Astrocyte (in vitro differentiated cells and primary cell): ENCODE measurements around the gene RNF166. TPM values are rescaled to one million over a fixed set of nuclear protein-coding genes. Genes with fewer than 3 reads are reported as not detected.

Experiments
- DNase-seq: peaks from one replicate; pipeline ENCODE4 v3.0.0-alpha.2; 2010; ENCODE audit warnings: low read depth
- FAIRE-seq: peaks from 2 replicates; lab custom pipeline; 2011; peaks lifted over from hg19 to GRCh38; lab: Jason Lieb, UNC
- H2AFZ ChIP-seq: 2 replicates; pipeline ENCODE4 v1.6.0; 2012; ENCODE audit warnings: low read depth, low read length, inconsistent platforms
- H3K27ac ChIP-seq: 2 replicates; pipeline ENCODE4 v1.5.1; 2011; ENCODE audit warnings: low read depth, low read length, inconsistent platforms
- H3K27me3 ChIP-seq: 2 replicates; pipeline ENCODE4 v1.6.0; 2011; ENCODE audit warnings: low read length, inconsistent platforms; ENCODE audit not compliant: insufficient read depth
- H3K36me3 ChIP-seq: 2 replicates; pipeline ENCODE4 v1.5.1; 2011; ENCODE audit warnings: low read length, inconsistent platforms; ENCODE audit not compliant: insufficient read depth
- H3K4me1 ChIP-seq: 2 replicates; pipeline ENCODE4 v1.5.1; 2011; ENCODE audit warnings: low read length, inconsistent platforms; ENCODE audit not compliant: insufficient read depth
- H3K4me2 ChIP-seq: 2 replicates; pipeline ENCODE4 v1.6.0; 2012; ENCODE audit warnings: low read length, inconsistent platforms
- H3K4me3 ChIP-seq: 2 replicates; pipeline ENCODE4 v1.5.1; 2011; ENCODE audit warnings: low read depth, mild to moderate bottlenecking, low read length, inconsistent platforms; ENCODE audit not compliant: insufficient read depth
- H3K79me2 ChIP-seq: 2 replicates; pipeline ENCODE4 v1.6.0; 2012; ENCODE audit warnings: mild to moderate bottlenecking, low read length, inconsistent platforms; ENCODE audit not compliant: insufficient read depth
- H3K9ac ChIP-seq: 2 replicates; pipeline ENCODE4 v1.6.0; 2012; ENCODE audit warnings: mild to moderate bottlenecking, low read length, inconsistent platforms
- H3K9me3 ChIP-seq: 2 replicates; pipeline ENCODE4 v1.5.1; 2012; ENCODE audit warnings: low read depth, mild to moderate bottlenecking, low read length, inconsistent platforms; ENCODE audit not compliant: insufficient read depth
- H4K20me1 ChIP-seq: 2 replicates; pipeline ENCODE4 v1.6.0; 2012; ENCODE audit warnings: low read length, inconsistent platforms; ENCODE audit not compliant: insufficient read depth
- H3K27ac Mint-ChIP-seq: one replicate; pipeline ENCODE4 v1.8.0; 2021; ENCODE audit warnings: mild to moderate bottlenecking, mixed read lengths; ENCODE audit not compliant: unreplicated experiment
- H3K27me3 Mint-ChIP-seq: one replicate; pipeline ENCODE4 v1.8.0; 2021; ENCODE audit warnings: low read depth, mixed read lengths; ENCODE audit not compliant: unreplicated experiment
- H3K36me3 Mint-ChIP-seq: one replicate; pipeline ENCODE4 v1.8.0; 2021; ENCODE audit warnings: low read depth, mixed read lengths; ENCODE audit not compliant: unreplicated experiment
- H3K4me1 Mint-ChIP-seq: one replicate; pipeline ENCODE4 v1.8.0; 2021; ENCODE audit warnings: low read depth, mixed read lengths; ENCODE audit not compliant: unreplicated experiment
- H3K4me3 Mint-ChIP-seq: one replicate; pipeline ENCODE4 v1.8.0; 2021; ENCODE audit warnings: mild to moderate bottlenecking, moderate library complexity, mixed read lengths; ENCODE audit not compliant: unreplicated experiment
- H3K9me3 Mint-ChIP-seq: one replicate; pipeline ENCODE4 v1.8.0; 2021; ENCODE audit warnings: mild to moderate bottlenecking, mixed read lengths; ENCODE audit not compliant: unreplicated experiment
- CTCF ChIP-seq: IDR thresholded peaks from 2 replicates; pipeline ENCODE4 v1.5.1; 2011; ENCODE audit warnings: low read depth, mild to moderate bottlenecking, inconsistent platforms, low read length, moderate library complexity; ENCODE audit not compliant: insufficient read depth
- EZH2 ChIP-seq: IDR thresholded peaks from 2 replicates; pipeline ENCODE4 v1.6.1; 2012; ENCODE audit warnings: mild to moderate bottlenecking, low read length, inconsistent platforms; ENCODE audit not compliant: insufficient read depth
- total RNA-seq: library from RNA; stranded (reverse); gene quantifications from 2 replicates; pipeline ENCODE4 v1.2.1, GENCODE V29; 2021

Gene RNF166
- total RNA-seq, 1 donor from 2014 or later = 15.4 TPM

GRCh38 chr16:88725609-88726407, 19.6 kb upstream of the RNF166 start:
- no peak overlapping the region for H3K9ac ChIP-seq
- FAIRE-seq (no peak), DNase-seq (no peak)
- Mint-ChIP-seq H3K27ac (no peak overlapping the region), H3K4me1 (peaks cover 3% of the 10 kb centered on the region), H3K36me3 (peaks cover 3% of the 10 kb centered on the region), H3K27me3 (no peaks in the 10 kb centered on the region), H3K9me3 (no peaks in the 10 kb centered on the region), H3K4me3 (no peak overlapping the region)
- H2AFZ ChIP-seq = no peak overlapping the region
- TF ChIP-seq CTCF (no peak), EZH2 (no peak)
- H3K4me1 ChIP-seq = peaks cover 3% of the 10 kb centered on the region
- no peak overlapping the region for H3K27ac ChIP-seq
- no peaks in the 10 kb centered on the region for H3K27me3 ChIP-seq
- peaks cover 8% of the 10 kb centered on the region for H3K36me3 ChIP-seq
- no peak overlapping the region for H3K4me2 ChIP-seq
- peaks cover 16% of the 10 kb centered on the region for H4K20me1 ChIP-seq
- H3K4me3 ChIP-seq = no peak overlapping the region
- H3K9me3 ChIP-seq = no peaks in the 10 kb centered on the region
- H3K79me2 ChIP-seq = peaks cover 4% of the 10 kb centered on the region

- TF ChIP-seq EZH2 = no peak
- TF ChIP-seq CTCF = no peak
- Histone ChIP-seq H4K20me1 (peaks cover 10% of the 10 kb centered on the region), H3K36me3 (peaks cover 8% of the 10 kb centered on the region), H3K4me2 (no peak overlapping the region), H3K9me3 (no peaks in the 10 kb centered on the region), H3K4me1 (no peaks in the 10 kb centered on the region), H3K9ac (no peak overlapping the region), H3K27me3 (no peaks in the 10 kb centered on the region), H3K79me2 (peaks cover 4% of the 10 kb centered on the region), H3K27ac (no peak overlapping the region), H2AFZ (no peak overlapping the region), H3K4me3 (no peak overlapping the region)
- Mint-ChIP-seq H3K4me1 (peaks cover 1% of the 10 kb centered on the region), H3K4me3 (no peak overlapping the region), H3K27ac (peak overlapping the region; percentile 47), H3K9me3 (no peaks in the 10 kb centered on the region), H3K27me3 (no peaks in the 10 kb centered on the region), H3K36me3 (peaks cover 5% of the 10 kb centered on the region)
- no peak for DNase-seq
- no peak for FAIRE-seq
Measured at GRCh38 chr16:88724855-88725555, 18.8 kb upstream of the RNF166 start.
